Aorta (tissue), 5 donors: Measurements from ENCODE around the gene RAX. TPM values are rescaled to one million over a fixed set of nuclear protein-coding genes. Genes with fewer than 3 reads are reported as not detected.

ENCODE experiments used
- ATAC-seq: fragments of 200-7000 bp; cut with Tn5 transposase; one replicate; pipeline ENCODE4 v1.9.1; 2022; ENCODE audit warnings: moderate library complexity; ENCODE audit not compliant: low FRiP score
- DNase-seq, 2 donors: peaks; one replicate each; pipeline ENCODE4 v3.0.0-alpha.2; 2020
- H3K27ac ChIP-seq, 2 donors: one replicate each; pipeline ENCODE4 v1.5.1; 2013; ENCODE audit warnings: low read length in 2 of 2, mild to moderate bottlenecking in 2 of 2, moderate library complexity in 2 of 2, control low read depth in 1 of 2, inconsistent platforms in 1 of 2, low read depth in 1 of 2
- H3K27me3 ChIP-seq, 2 donors: one replicate each; pipeline ENCODE4 v1.6.1; 2013; ENCODE audit warnings: control low read depth in 1 of 2, low read length in 1 of 2, mild to moderate bottlenecking in 1 of 2, moderate library complexity in 1 of 2; ENCODE audit not compliant: insufficient read depth in 2 of 2, control insufficient read depth in 1 of 2
- H3K36me3 ChIP-seq, 2 donors: one replicate each; pipeline ENCODE4 v1.6.1; 2013; ENCODE audit warnings: control low read depth in 1 of 2, low read length in 1 of 2, mild to moderate bottlenecking in 1 of 2; ENCODE audit not compliant: insufficient read depth in 2 of 2, control insufficient read depth in 1 of 2
- H3K4me1 ChIP-seq, 2 donors: one replicate each; pipeline ENCODE4 v1.6.1; 2013; ENCODE audit warnings: low read length in 2 of 2, control low read depth in 1 of 2, mild to moderate bottlenecking in 1 of 2, moderate library complexity in 1 of 2; ENCODE audit not compliant: insufficient read depth in 2 of 2, control insufficient read depth in 1 of 2
- H3K4me3 ChIP-seq, 2 donors: one replicate each; pipeline ENCODE4 v1.5.1; 2013; ENCODE audit warnings: low read length in 2 of 2, control low read depth in 1 of 2, mild to moderate bottlenecking in 1 of 2
- H3K9me3 ChIP-seq: one replicate; pipeline ENCODE4 v1.6.1; 2013; ENCODE audit warnings: mild to moderate bottlenecking, low read length; ENCODE audit not compliant: control insufficient read depth
- WGBS, 2 donors: extraction: QIAGEN DNeasy Blood & Tissue Kit; methylation state at CpG; one replicate each; pipeline ENCODE4 v1.1.7; 2013; 5-methylcytosine and 5-hydroxymethylcytosine counted together
- intact Hi-C, 2 donors: fragments of 100-400 bp; cut with DNase I; formaldehyde crosslinking; loops; one replicate each; pipeline versions ENCODE4 v1.14.2 to v1.15.0; 2022
- polyA plus RNA-seq, 2 donors: library from polyadenylated mRNA; stranded (reverse); fragments of 200-250 nt; gene quantifications; one replicate each; pipeline ENCODE4 v1.2.3, GENCODE V29; 2013
- total RNA-seq, 2 donors: library from RNA; stranded (reverse); fragmentation: NEBNext Ultra II Directional; extraction: Animal tissue kit (Norgen Biotek cat#: 25700); gene quantifications; one replicate each; pipeline ENCODE4 v1.2.1, GENCODE V29; 2021
- donor health status: healthy with polysubstance abuse.
- donor health status: Bipolar disorder and iron deficiency.
- donor health status: DM: no; HTN: no; CAD: no.
- donor health status: DM: no; HTN: no; CAD: no.
- donor health status: DM: yes; HTN: yes; CAD: no.

Gene RAX
- total and polyA plus RNA-seq, 4 donors, result not detected

GRCh38 chr18:59239642-59240041 lies 33.6 kb downstream of the RAX start:
- no peak overlapping the region for H3K27ac ChIP-seq
- H3K9me3 ChIP-seq, result no peaks in the 10 kb centered on the region
- H3K4me1 ChIP-seq, result no peaks in the 10 kb centered on the region
- H3K27me3 ChIP-seq, result no peaks in the 10 kb centered on the region
- WGBS, 2 donors, result 67 to 70% methylated on average over 4 of the region's 4 CpGs
- H3K36me3 ChIP-seq, result no peaks in the 10 kb centered on the region
- DNase-seq, result no peak
- no peak for ATAC-seq
- intact Hi-C loops, result no loop called here
- H3K4me3 ChIP-seq, result no peak overlapping the region

- intact Hi-C loops, result no loop called here
- Histone ChIP-seq H3K36me3 (no peaks in the 10 kb centered on the region), H3K27ac (no peak overlapping the region), H3K4me3 (no peak overlapping the region), H3K27me3 (no peaks in the 10 kb centered on the region), H3K9me3 (no peaks in the 10 kb centered on the region), H3K4me1 (no peaks in the 10 kb centered on the region)
- no peak for DNase-seq
- no peak for ATAC-seq
Observed at GRCh38 chr18:59238385-59238784, 34.9 kb downstream of the RAX start.

GRCh38 chr18:59233017-59233410 lies 40.2 kb downstream of the RAX start:
- H3K36me3 ChIP-seq, result no peaks in the 10 kb centered on the region
- intact Hi-C loops, result no loop called here
- no peak for DNase-seq
- no peak for ATAC-seq
- no peaks in the 10 kb centered on the region for H3K27me3 ChIP-seq
- H3K9me3 ChIP-seq, result no peaks in the 10 kb centered on the region
- no peak overlapping the region for H3K4me3 ChIP-seq
- no peak overlapping the region for H3K27ac ChIP-seq
- WGBS, 2 donors, result 80 to 83% methylated on average over 6 of the region's 6 CpGs
- H3K4me1 ChIP-seq, result no peaks in the 10 kb centered on the region

- no peak for DNase-seq
- Histone ChIP-seq H3K4me3 (no peak overlapping the region), H3K36me3 (no peaks in the 10 kb centered on the region), H3K27me3 (no peaks in the 10 kb centered on the region), H3K9me3 (no peaks in the 10 kb centered on the region), H3K27ac (no peak overlapping the region), H3K4me1 (no peaks in the 10 kb centered on the region)
- WGBS, 2 donors, result 64 to 69% methylated on average over 5 of the region's 5 CpGs
- intact Hi-C loops, result no loop called here
- no peak for ATAC-seq
Observed at GRCh38 chr18:59232309-59233016, 40.8 kb downstream of the RAX start.

GRCh38 chr18:59231877-59232276 lies 41.4 kb downstream of the RAX start:
- Histone ChIP-seq H3K9me3 (no peaks in the 10 kb centered on the region), H3K27me3 (no peaks in the 10 kb centered on the region), H3K4me1 (no peaks in the 10 kb centered on the region), H3K27ac (no peak overlapping the region), H3K4me3 (no peak overlapping the region), H3K36me3 (no peaks in the 10 kb centered on the region)
- DNase-seq (no peak), ATAC-seq (no peak)
- intact Hi-C loops, result no loop called here
- 69 to 74% methylated on average over 2 of the region's 2 CpGs for WGBS, 2 donors

- no peak for ATAC-seq
- no peaks in the 10 kb centered on the region for H3K9me3 ChIP-seq
Observed at GRCh38 chr18:59231114-59231513, 42.1 kb downstream of the RAX start.

GRCh38 chr18:59229701-59230443 lies 43.4 kb downstream of the RAX start:
- no peaks in the 10 kb centered on the region for H3K27me3 ChIP-seq
- H3K36me3 ChIP-seq, result no peaks in the 10 kb centered on the region
- intact Hi-C loops, result no loop called here
- no peak overlapping the region for H3K27ac ChIP-seq
- DNase-seq (no peak), ATAC-seq (no peak)
- no peaks in the 10 kb centered on the region for H3K9me3 ChIP-seq
- H3K4me1 ChIP-seq, result no peaks in the 10 kb centered on the region
- 74 to 76% methylated on average over 6 of the region's 6 CpGs for WGBS, 2 donors
- H3K4me3 ChIP-seq, result no peak overlapping the region

More at GRCh38 chr18:59231114-59231513, 42.1 kb downstream of the RAX start:
- Histone ChIP-seq H3K27me3 (no peaks in the 10 kb centered on the region), H3K36me3 (no peaks in the 10 kb centered on the region), H3K4me3 (no peak overlapping the region), H3K27ac (no peak overlapping the region), H3K4me1 (no peaks in the 10 kb centered on the region)
- DNase-seq, result no peak
- intact Hi-C loops, result no loop called here
- 46 to 53% methylated on average over 5 of the region's 5 CpGs for WGBS, 2 donors

DNA sequence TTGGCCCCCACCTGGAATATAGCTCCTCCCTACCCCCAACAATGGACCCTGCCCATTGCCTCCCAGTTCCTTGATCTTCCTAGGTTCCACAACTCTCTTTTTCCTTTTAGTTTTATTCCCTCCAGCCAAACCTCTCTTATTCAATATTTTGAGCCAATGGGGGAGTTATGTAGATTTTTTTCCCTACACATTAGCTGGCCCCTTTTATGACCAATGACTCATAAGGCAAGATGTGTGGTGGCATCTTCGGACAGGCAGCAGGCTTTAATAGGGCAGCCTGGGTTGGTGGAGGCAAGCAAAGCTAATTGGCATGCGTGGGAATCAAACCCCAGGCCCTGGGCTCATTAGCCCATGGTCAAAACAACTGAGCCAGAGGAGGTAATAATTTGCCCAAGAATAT lies 44.1 kb downstream of the RAX start:
- Histone ChIP-seq H3K36me3 (no peaks in the 10 kb centered on the region), H3K27me3 (no peaks in the 10 kb centered on the region), H3K27ac (no peak overlapping the region), H3K4me1 (no peaks in the 10 kb centered on the region), H3K4me3 (no peak overlapping the region), H3K9me3 (no peaks in the 10 kb centered on the region)
- 88 to 94% methylated on average over 2 of the region's 2 CpGs for WGBS, 2 donors
- ATAC-seq (no peak), DNase-seq (no peak)
- intact Hi-C loops, result no loop called here

DNA sequence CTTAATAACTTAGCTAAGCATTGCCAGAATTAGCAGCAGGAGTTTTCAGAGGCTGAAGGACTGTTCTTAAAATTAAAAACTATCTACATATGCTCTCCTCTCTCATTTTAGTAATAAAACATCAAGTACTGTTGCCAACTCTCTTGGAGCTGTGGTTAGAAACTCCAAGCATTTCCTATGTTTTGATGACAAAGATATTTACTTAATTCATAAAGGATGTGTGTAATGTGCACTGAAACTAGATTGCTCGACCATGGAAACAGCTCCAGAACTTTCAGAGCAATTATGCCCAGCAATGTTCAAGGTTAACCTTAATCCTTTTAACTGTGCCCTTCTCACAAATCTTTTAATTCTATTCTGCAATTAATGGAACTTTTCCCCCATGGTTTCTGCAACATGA lies 44.9 kb downstream of the RAX start:
- WGBS, 2 donors, result 9 to 11% methylated on average over 1 of the region's 1 CpG
- H3K27ac ChIP-seq, result no peak overlapping the region
- no peaks in the 10 kb centered on the region for H3K9me3 ChIP-seq
- ATAC-seq (no peak), DNase-seq (no peak)
- H3K4me3 ChIP-seq, result no peak overlapping the region
- no peaks in the 10 kb centered on the region for H3K4me1 ChIP-seq
- H3K27me3 ChIP-seq, result no peaks in the 10 kb centered on the region
- no peaks in the 10 kb centered on the region for H3K36me3 ChIP-seq
- intact Hi-C loops, result no loop called here
